Measurements from ENCODE around the gene WDR70.

WDR70 gene

DNA sequence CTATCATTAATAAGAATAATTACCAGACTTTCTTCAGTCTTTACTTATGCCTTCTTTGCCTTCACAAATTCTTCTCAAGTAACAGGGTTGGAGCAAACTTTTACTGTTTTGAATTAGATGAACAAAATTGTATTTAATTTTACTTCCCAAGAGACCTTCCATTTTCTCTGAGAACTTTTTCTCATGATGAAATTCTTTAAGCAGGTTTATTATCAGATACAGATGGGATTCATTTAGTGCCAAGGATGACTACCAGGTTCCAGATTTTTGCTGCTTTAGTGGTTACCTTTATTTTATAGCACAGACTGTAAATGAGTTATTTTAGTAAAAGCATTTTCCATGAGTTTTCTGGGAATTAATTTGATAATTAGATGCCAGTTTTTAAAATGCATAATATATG is 335.6 kb downstream of the WDR70 start:
- no peaks in the 10 kb centered on the region for H3K79me2 ChIP-seq (ENCODE audit: insufficient read depth, low read length)
- H3K9me3 ChIP-seq (ENCODE audit: insufficient read depth, low read length) = no peaks in the 10 kb centered on the region
- no peaks in the 10 kb centered on the region for H3K9me2 ChIP-seq (replicated peaks; ENCODE audit: insufficient read depth, low read length)
- no peaks in the 10 kb centered on the region for H3K27me3 ChIP-seq (ENCODE audit: low read length)
- no peaks in the 10 kb centered on the region for H3F3A ChIP-seq (ENCODE audit: insufficient read depth)
- TF ChIP-seq, protein P1, sequence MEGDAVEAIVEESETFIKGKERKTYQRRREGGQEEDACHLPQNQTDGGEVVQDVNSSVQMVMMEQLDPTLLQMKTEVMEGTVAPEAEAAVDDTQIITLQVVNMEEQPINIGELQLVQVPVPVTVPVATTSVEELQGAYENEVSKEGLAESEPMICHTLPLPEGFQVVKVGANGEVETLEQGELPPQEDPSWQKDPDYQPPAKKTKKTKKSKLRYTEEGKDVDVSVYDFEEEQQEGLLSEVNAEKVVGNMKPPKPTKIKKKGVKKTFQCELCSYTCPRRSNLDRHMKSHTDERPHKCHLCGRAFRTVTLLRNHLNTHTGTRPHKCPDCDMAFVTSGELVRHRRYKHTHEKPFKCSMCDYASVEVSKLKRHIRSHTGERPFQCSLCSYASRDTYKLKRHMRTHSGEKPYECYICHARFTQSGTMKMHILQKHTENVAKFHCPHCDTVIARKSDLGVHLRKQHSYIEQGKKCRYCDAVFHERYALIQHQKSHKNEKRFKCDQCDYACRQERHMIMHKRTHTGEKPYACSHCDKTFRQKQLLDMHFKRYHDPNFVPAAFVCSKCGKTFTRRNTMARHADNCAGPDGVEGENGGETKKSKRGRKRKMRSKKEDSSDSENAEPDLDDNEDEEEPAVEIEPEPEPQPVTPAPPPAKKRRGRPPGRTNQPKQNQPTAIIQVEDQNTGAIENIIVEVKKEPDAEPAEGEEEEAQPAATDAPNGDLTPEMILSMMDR (IDR thresholded peaks at IDR 0.05; ENCODE audit: insufficient read depth, low read length, poor library complexity, severe bottlenecking) = no peak
- TF ChIP-seq EZH2phosphoT487 (conservative IDR thresholded peaks at IDR 0.05; ENCODE audit: low read length) = no peak
- no peak overlapping the region for H3K9ac ChIP-seq (ENCODE audit: low read length)
- no peak overlapping the region for H3K4me2 ChIP-seq (ENCODE audit: low read depth, low read length, poor library complexity, severe bottlenecking)
- no peaks in the 10 kb centered on the region for H4K20me1 ChIP-seq (ENCODE audit: low read depth, low read length)
- H3K27ac ChIP-seq (ENCODE audit: low read depth, low read length) = no peak overlapping the region
- H2AFZ ChIP-seq (ENCODE audit: low read depth, low read length, severe bottlenecking) = no peak overlapping the region
- H3K36me3 ChIP-seq (ENCODE audit: low read length) = no peaks in the 10 kb centered on the region
- H3K4me3 ChIP-seq (ENCODE audit: insufficient read depth, low read length, poor library complexity, severe bottlenecking) = no peak overlapping the region

DNA sequence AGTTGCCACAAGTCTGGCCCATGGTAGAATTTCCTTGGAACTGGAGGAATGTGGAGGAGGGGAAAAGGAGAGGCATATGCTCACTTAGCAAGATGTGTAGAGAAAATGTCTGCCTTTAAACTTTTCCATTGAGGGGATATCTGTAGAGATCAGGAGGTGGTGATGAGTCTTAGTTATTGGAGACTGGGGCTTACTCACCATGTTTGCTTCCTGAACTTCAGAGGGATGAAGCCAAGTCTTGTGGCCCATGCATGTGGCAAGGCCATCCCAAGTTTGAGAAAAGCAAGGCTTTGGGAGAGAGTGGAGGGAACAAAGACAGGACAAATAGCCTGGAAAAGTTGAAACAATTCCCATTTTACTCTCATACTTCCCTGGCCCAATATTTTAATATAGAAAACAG is 336.2 kb downstream of the WDR70 start:
- H3K79me2 ChIP-seq (ENCODE audit: insufficient read depth, low read length) = no peaks in the 10 kb centered on the region
- H3K9ac ChIP-seq (ENCODE audit: low read length) = no peak overlapping the region
- H3F3A ChIP-seq (ENCODE audit: insufficient read depth) = no peaks in the 10 kb centered on the region
- H4K20me1 ChIP-seq (ENCODE audit: low read depth, low read length) = no peaks in the 10 kb centered on the region
- no peaks in the 10 kb centered on the region for H3K36me3 ChIP-seq (ENCODE audit: low read length)
- H3K27me3 ChIP-seq (ENCODE audit: low read length) = no peaks in the 10 kb centered on the region
- H3K4me2 ChIP-seq (ENCODE audit: low read depth, low read length, poor library complexity, severe bottlenecking) = no peak overlapping the region
- H3K4me3 ChIP-seq (ENCODE audit: insufficient read depth, low read length, poor library complexity, severe bottlenecking) = no peak overlapping the region
- H3K27ac ChIP-seq (ENCODE audit: low read depth, low read length) = no peak overlapping the region
- TF ChIP-seq, protein P1 (IDR thresholded peaks at IDR 0.05; ENCODE audit: insufficient read depth, low read length, poor library complexity, severe bottlenecking) = no peak
- TF ChIP-seq EZH2phosphoT487 (conservative IDR thresholded peaks at IDR 0.05; ENCODE audit: low read length) = no peak
- no peaks in the 10 kb centered on the region for H3K9me3 ChIP-seq (ENCODE audit: insufficient read depth, low read length)
- no peaks in the 10 kb centered on the region for H3K9me2 ChIP-seq (replicated peaks; ENCODE audit: insufficient read depth, low read length)
- no peak overlapping the region for H2AFZ ChIP-seq (ENCODE audit: low read depth, low read length, severe bottlenecking)

DNA sequence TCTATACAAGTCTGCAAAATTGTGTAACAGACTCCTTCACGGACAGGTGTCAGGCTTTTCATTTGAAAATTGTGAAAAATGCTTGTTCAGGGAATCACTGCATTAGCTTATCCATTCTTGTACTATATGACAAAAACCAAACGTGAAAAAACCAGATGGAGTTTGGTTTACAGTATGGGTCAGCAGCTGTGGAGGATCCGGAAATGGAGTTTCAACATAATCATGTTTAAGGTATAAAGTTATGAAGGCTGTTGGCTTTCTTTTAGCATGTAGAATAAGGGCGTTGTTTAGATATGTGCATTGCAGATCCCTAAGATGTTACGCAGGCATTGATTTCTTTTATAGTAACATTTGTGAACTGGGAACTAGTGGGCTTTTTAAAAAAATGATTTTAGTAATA is 336.9 kb downstream of the WDR70 start:
- Histone ChIP-seq H3K9ac (ENCODE audit: low read length) (no peak overlapping the region), H3K9me2 (replicated peaks; ENCODE audit: insufficient read depth, low read length) (no peaks in the 10 kb centered on the region), H3K27me3 (ENCODE audit: low read length) (no peaks in the 10 kb centered on the region), H3F3A (ENCODE audit: insufficient read depth) (no peaks in the 10 kb centered on the region), H3K79me2 (ENCODE audit: insufficient read depth, low read length) (no peaks in the 10 kb centered on the region), H3K4me2 (ENCODE audit: low read depth, low read length, poor library complexity, severe bottlenecking) (no peak overlapping the region), H3K36me3 (ENCODE audit: low read length) (no peaks in the 10 kb centered on the region), H3K4me3 (ENCODE audit: insufficient read depth, low read length, poor library complexity, severe bottlenecking) (no peak overlapping the region), H2AFZ (ENCODE audit: low read depth, low read length, severe bottlenecking) (no peak overlapping the region), H3K9me3 (ENCODE audit: insufficient read depth, low read length) (no peaks in the 10 kb centered on the region), H3K27ac (ENCODE audit: low read depth, low read length) (no peak overlapping the region), H4K20me1 (ENCODE audit: low read depth, low read length) (no peaks in the 10 kb centered on the region)
- TF ChIP-seq, protein P1 (IDR thresholded peaks at IDR 0.05; ENCODE audit: insufficient read depth, low read length, poor library complexity, severe bottlenecking) = no peak
- no peak for TF ChIP-seq EZH2phosphoT487 (conservative IDR thresholded peaks at IDR 0.05; ENCODE audit: low read length)
